Activated naive CD4-positive, alpha-beta T cell treated with anti-CD3 and anti-CD28 coated beads, Interleukin-2, amount 10 ng/mL, durations not matched to agents 5 hours and 36 hours (primary cell): ENCODE measurements around the gene MIB1. TPM values are rescaled to one million over a fixed set of nuclear protein-coding genes. Genes with fewer than 3 reads are reported as not detected.

Source experiments
- total RNA-seq, 2 experiments: library from RNA; stranded (reverse); gene quantifications; one replicate each; pipeline ENCODE4 v1.2.3, GENCODE V29; 2021

MIB1 gene
- 10 to 100 TPM; 37.3 to 39.4 TPM for total RNA-seq

GRCh38 chr18:21740538-21741311, at the start of gene MIB1:
Gene MIB1 (plus strand): TSS chr18:21740792. CDS start chr18:21741584, 792 bp downstream.

GRCh38 chr18:21704603-21705364, 35.8 kb upstream of the MIB1 start, which contains the start of gene ABHD3:
Gene ABHD3 (minus strand): TSS chr18:21704774. CDS start chr18:21704665, 109 bp downstream.

Other genes starting within 250 kb of the MIB1 start
- 10 to 100 TPM; 20.2 to 20.6 TPM for gene ESCO1, start 140.1 kb upstream of the MIB1 start, total RNA-seq
- gene SNRPD1, start 128.5 kb upstream of the MIB1 start, total RNA-seq = 10 to 100 TPM; 79.0 to 81.2 TPM
- gene ABHD3, start 36.0 kb upstream of the MIB1 start, total RNA-seq = 10 to 100 TPM; 44.3 to 45.2 TPM